SK-N-SH (cell line): ENCODE measurements around the gene FGG. TPM values are rescaled to one million over a fixed set of nuclear protein-coding genes. Genes with fewer than 3 reads are reported as not detected.

Source experiments
- CTCF ChIA-PET: fragments of 300-600, 350-600 bp; formaldehyde crosslinking; extraction: SDS; loops from one replicate; lab custom pipeline; 2021; lab: Yijun Ruan, JAX
- POLR2A ChIA-PET: fragments of 350-600 bp; sonication (Branson Sonifier 250); formaldehyde crosslinking; extraction: SDS; loops from one replicate; lab custom pipeline; 2020; ENCODE audit warnings: antibody characterized with exemption, inconsistent platforms; lab: Yijun Ruan, JAX
- DNase-seq: peaks from one replicate; pipeline ENCODE4 v3.0.0; 2012
- H2AFZ ChIP-seq: fragments of 200-600 bp; sonication (generic); 2 replicates; pipeline ENCODE4 v1.8.1; 2016; ENCODE audit warnings: antibody characterized with exemption, mild to moderate bottlenecking, low read depth
- H3F3A ChIP-seq: fragments of 200-600 bp; sonication (generic); replicated peaks from 2 replicates; pipeline ENCODE3; 2016; ENCODE audit warnings: antibody characterized with exemption, mild to moderate bottlenecking; ENCODE audit not compliant: insufficient read depth
- H3K27ac ChIP-seq, 2 experiments: fragments of 200-500 bp in 1 of 2; fragments of 200-600 bp in 1 of 2; sonication (Bioruptor generic) in 1 of 2; sonication (generic), shearing (Covaris generic) in 1 of 2; 2 replicates each; pipeline versions ENCODE4 v1.5.1 to v1.6.1; 2014 to 2016; ENCODE audit warnings: low read depth in 2 of 2, inconsistent platforms in 1 of 2, low read length in 1 of 2, mild to moderate bottlenecking in 1 of 2, mixed read lengths in 1 of 2
- H3K27me3 ChIP-seq: fragments of 200-600 bp; sonication (generic), shearing (Covaris generic); 2 replicates; pipeline ENCODE4 v1.6.1; 2016; ENCODE audit warnings: mixed run types; ENCODE audit not compliant: insufficient read depth
- H3K36me3 ChIP-seq, 2 experiments: fragments of 200-500 bp in 1 of 2; fragments of 200-600 bp in 1 of 2; sonication (Bioruptor generic) in 1 of 2; sonication (generic) in 1 of 2; replicated peaks in 1 of 2; 2 replicates each; pipeline versions ENCODE3 to v1.5.1; 2014 to 2016; ENCODE audit warnings: low read length in 1 of 2, mild to moderate bottlenecking in 1 of 2; ENCODE audit not compliant: insufficient read depth in 2 of 2, control insufficient read depth in 1 of 2
- H3K4me1 ChIP-seq, 2 experiments: fragments of 200-500 bp in 1 of 2; fragments of 200-600 bp in 1 of 2; sonication (Bioruptor generic) in 1 of 2; sonication (generic), shearing (Covaris generic) in 1 of 2; 2 replicates each; pipeline versions ENCODE4 v1.5.1 to v1.6.1; 2014 to 2016; ENCODE audit warnings: low read depth in 1 of 2, low read length in 1 of 2, mixed run types in 1 of 2; ENCODE audit not compliant: insufficient read depth in 2 of 2, control insufficient read depth in 1 of 2
- H3K4me2 ChIP-seq: fragments of 200-600 bp; sonication (generic), shearing (Covaris generic); 2 replicates; pipeline ENCODE4 v1.6.1; 2017; ENCODE audit warnings: mixed run types
- H3K4me3 ChIP-seq, 2 experiments: fragments of 200-500 bp in 1 of 2; fragments of 200-600 bp in 1 of 2; sonication (Bioruptor generic) in 1 of 2; sonication (generic), shearing (Covaris generic) in 1 of 2; 2 replicates each; pipeline versions ENCODE4 v1.5.1 to v1.8.1; 2014 to 2016; ENCODE audit warnings: low read depth in 2 of 2, inconsistent platforms in 1 of 2, low read length in 1 of 2, mild to moderate bottlenecking in 1 of 2, mixed read lengths in 1 of 2, moderate library complexity in 1 of 2
- H3K79me2 ChIP-seq: fragments of 200-600 bp; sonication (generic); 2 replicates; pipeline ENCODE4 v1.8.1; 2017; ENCODE audit warnings: mild to moderate bottlenecking; ENCODE audit not compliant: insufficient read depth
- H3K9ac ChIP-seq: fragments of 200-600 bp; sonication (generic); 2 replicates; pipeline ENCODE4 v1.6.1; 2017; ENCODE audit warnings: mixed run types
- H3K9me2 ChIP-seq: fragments of 200-600 bp; sonication (generic); 2 replicates; pipeline ENCODE4 v1.6.1; 2017; ENCODE audit warnings: mixed run types
- H3K9me3 ChIP-seq: fragments of 200-600 bp; sonication (generic); 2 replicates; pipeline ENCODE4 v1.6.1; 2017; ENCODE audit warnings: mixed run types, mild to moderate bottlenecking, moderate library complexity
- H4K20me1 ChIP-seq: fragments of 200-600 bp; sonication (generic); 2 replicates; pipeline ENCODE4 v1.6.1; 2017; ENCODE audit warnings: mild to moderate bottlenecking, mixed run types; ENCODE audit not compliant: insufficient read depth
- CHD2 ChIP-seq: fragments of 150-350 bp; IDR thresholded peaks from 2 replicates; pipeline ENCODE4 v1.6.1; 2018; ENCODE audit warnings: low read length; ENCODE audit not compliant: partially characterized antibody
- EZH2phosphoT487 ChIP-seq: fragments of 200-600 bp; sonication (generic); IDR thresholded peaks from 2 replicates; pipeline ENCODE4 v1.6.1; 2017; ENCODE audit warnings: low read depth, mixed run types, mild to moderate bottlenecking, antibody characterized with exemption, moderate library complexity, borderline replicate concordance
- FOSL2 ChIP-seq: IDR thresholded peaks from 2 replicates; pipeline ENCODE4 v1.4.0; 2012; ENCODE audit warnings: low read depth, mild to moderate bottlenecking, moderate library complexity, borderline replicate concordance
- FOXM1 ChIP-seq: IDR thresholded peaks from 2 replicates; pipeline ENCODE4 v1.4.0; 2012; ENCODE audit warnings: low read depth, mild to moderate bottlenecking
- GABPA ChIP-seq: IDR thresholded peaks from 2 replicates; pipeline ENCODE4 v1.4.0; 2012; ENCODE audit warnings: low read depth, mild to moderate bottlenecking
- NFIC ChIP-seq: IDR thresholded peaks from 2 replicates; pipeline ENCODE4 v1.4.0; 2012; ENCODE audit warnings: borderline replicate concordance
- NRF1 ChIP-seq: IDR thresholded peaks from 2 replicates; pipeline ENCODE4 v1.6.1; 2012; ENCODE audit warnings: low read depth, mild to moderate bottlenecking, low read length
- RXRA ChIP-seq: IDR thresholded peaks from 2 replicates; pipeline ENCODE4 v1.4.0; 2012; ENCODE audit warnings: low read depth, mild to moderate bottlenecking, borderline replicate concordance
- SIN3A ChIP-seq: IDR thresholded peaks from 2 replicates; pipeline ENCODE4 v1.6.1; 2012; ENCODE audit warnings: low read depth, mild to moderate bottlenecking, low read length, moderate library complexity, borderline replicate concordance
- TEAD4 ChIP-seq: IDR thresholded peaks from 2 replicates; pipeline ENCODE4 v1.4.0; 2012; ENCODE audit warnings: mild to moderate bottlenecking, borderline replicate concordance; ENCODE audit not compliant: insufficient read depth
- WGBS: methylation state at CpG from one replicate; pipeline ENCODE4 v1.1.6; 2017; ENCODE audit warnings: low lambda C conversion rate; 5-methylcytosine and 5-hydroxymethylcytosine counted together
- polyA plus RNA-seq, 3 experiments: library from polyadenylated mRNA; depleted of rRNA; stranded (reverse); fragments of >200 nt; gene quantifications; 2 replicates each; pipeline ENCODE4 v1.2.3, GENCODE V29; 2012
- TF ChIP-seq, protein P1 (sequence below): IDR thresholded peaks from 2 replicates; pipeline ENCODE4 v1.6.1; 2012; ENCODE audit warnings: mild to moderate bottlenecking, low read depth, low read length, moderate library complexity
- TF ChIP-seq, protein P2 (sequence below): fragments of 150-350 bp; IDR thresholded peaks from 2 replicates; pipeline ENCODE4 v1.6.1; 2017; ENCODE audit warnings: antibody characterized with exemption, low read length, low read depth, borderline replicate concordance
- TF ChIP-seq, protein P3 (sequence below): IDR thresholded peaks from 2 replicates; pipeline ENCODE4 v1.4.0; 2012; ENCODE audit warnings: low read depth
- TF ChIP-seq, protein P4 (sequence below): fragments of 200-600 bp; sonication (generic); IDR thresholded peaks from 2 replicates; pipeline ENCODE4 v1.6.1; 2017; ENCODE audit warnings: antibody characterized with exemption, mild to moderate bottlenecking, moderate library complexity
- TF ChIP-seq, protein P5 (sequence below): IDR thresholded peaks from 2 replicates; pipeline ENCODE4; 2012

FGG gene
- polyA plus RNA-seq, 1 of the 3 experiments (the other 2 are of a cell fraction), result not detected

DNA sequence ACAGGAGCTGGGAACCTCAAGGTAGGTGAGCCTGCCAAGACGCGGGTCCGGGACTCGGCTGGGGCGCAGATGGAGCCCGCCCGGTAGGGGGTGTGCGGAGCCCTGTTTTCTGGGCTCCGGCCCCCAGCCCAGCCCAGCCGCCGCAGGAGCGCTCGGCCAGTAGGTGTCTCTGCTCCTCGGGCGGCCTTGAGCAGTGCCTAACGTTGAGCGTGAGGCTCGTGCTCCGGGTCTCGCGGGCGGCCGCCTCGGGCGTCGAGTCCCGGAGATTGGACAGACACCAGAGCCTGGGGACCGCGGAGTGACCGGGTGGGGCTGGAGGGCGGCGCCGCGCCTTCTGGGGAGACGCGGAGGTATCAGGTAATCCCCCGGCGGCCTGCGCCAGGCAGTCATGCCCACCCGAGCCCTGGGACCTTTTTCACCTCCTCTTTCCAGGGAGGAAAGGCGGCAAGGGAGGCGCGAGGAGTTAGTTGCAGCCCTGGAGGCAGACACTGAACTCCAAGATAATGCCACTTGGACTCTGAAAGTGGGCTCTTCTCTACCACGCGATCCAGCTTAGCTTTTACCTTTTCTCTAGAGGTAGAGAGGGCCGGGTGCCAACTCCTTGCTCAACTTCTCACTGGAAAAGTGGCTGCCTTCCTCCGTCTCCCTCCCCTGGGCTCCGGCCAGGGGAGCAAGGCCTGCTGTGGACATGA, 14.5 kb upstream of the FGG start:
- CTCF ChIA-PET, result interaction anchor here (2.9 to 6.2 kb wide), 3 partner anchors 11 to 75 kb away, joined by 12 to 51 read pairs (median 15); no protein-coding TSS in a partner anchor

DNA sequence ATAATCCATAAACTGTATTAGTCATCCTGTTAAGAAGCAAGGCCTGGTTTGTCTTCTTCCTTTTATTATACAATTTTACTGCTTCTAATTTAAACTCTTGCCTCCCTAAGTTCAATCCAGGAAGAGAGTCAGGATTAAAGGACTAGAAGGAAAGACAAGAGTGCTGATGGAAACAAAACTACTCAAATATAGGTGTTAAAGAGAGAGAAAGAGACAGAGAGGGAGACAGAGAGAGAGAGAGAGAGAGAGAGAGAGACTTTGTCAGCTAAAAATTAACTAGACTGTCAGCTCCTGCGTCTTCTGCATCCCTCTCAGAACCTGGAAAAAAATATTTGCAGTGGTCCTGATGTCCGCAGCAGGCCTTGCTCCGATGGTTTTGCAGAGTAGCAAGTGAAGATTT, 13.5 kb upstream of the FGG start:
- CTCF ChIA-PET, result interaction anchor here (0.7 to 6.2 kb wide), 5 partner anchors 12 to 114 kb away, joined by 3 to 51 read pairs (median 12); no protein-coding TSS in a partner anchor
- Histone ChIP-seq H3K4me1 (no peaks in the 10 kb centered on the region; a peak in 1 of 4 replicates), H3K9me3 (no peaks in the 10 kb centered on the region), H3K9me2 (no peaks in the 10 kb centered on the region), H3K27me3 (peaks cover 9% of the 10 kb centered on the region; the same call in 1 of the 2 replicates), H3K36me3 (no peaks in the 10 kb centered on the region), H3K27ac (no peak overlapping the region), H4K20me1 (no peaks in the 10 kb centered on the region), H3F3A (no peaks in the 10 kb centered on the region), H2AFZ (no peak overlapping the region), H3K4me3 (no peak overlapping the region), H3K4me2 (no peak overlapping the region), H3K79me2 (no peaks in the 10 kb centered on the region), H3K9ac (no peak overlapping the region)
- POLR2A ChIA-PET, result no interaction called here
- WGBS, result 39% methylated on average over 3 of the region's 3 CpGs
- no peak for DNase-seq
- TF ChIP-seq, protein P1, sequence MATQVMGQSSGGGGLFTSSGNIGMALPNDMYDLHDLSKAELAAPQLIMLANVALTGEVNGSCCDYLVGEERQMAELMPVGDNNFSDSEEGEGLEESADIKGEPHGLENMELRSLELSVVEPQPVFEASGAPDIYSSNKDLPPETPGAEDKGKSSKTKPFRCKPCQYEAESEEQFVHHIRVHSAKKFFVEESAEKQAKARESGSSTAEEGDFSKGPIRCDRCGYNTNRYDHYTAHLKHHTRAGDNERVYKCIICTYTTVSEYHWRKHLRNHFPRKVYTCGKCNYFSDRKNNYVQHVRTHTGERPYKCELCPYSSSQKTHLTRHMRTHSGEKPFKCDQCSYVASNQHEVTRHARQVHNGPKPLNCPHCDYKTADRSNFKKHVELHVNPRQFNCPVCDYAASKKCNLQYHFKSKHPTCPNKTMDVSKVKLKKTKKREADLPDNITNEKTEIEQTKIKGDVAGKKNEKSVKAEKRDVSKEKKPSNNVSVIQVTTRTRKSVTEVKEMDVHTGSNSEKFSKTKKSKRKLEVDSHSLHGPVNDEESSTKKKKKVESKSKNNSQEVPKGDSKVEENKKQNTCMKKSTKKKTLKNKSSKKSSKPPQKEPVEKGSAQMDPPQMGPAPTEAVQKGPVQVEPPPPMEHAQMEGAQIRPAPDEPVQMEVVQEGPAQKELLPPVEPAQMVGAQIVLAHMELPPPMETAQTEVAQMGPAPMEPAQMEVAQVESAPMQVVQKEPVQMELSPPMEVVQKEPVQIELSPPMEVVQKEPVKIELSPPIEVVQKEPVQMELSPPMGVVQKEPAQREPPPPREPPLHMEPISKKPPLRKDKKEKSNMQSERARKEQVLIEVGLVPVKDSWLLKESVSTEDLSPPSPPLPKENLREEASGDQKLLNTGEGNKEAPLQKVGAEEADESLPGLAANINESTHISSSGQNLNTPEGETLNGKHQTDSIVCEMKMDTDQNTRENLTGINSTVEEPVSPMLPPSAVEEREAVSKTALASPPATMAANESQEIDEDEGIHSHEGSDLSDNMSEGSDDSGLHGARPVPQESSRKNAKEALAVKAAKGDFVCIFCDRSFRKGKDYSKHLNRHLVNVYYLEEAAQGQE, result no peak
- TF ChIP-seq, protein P2, sequence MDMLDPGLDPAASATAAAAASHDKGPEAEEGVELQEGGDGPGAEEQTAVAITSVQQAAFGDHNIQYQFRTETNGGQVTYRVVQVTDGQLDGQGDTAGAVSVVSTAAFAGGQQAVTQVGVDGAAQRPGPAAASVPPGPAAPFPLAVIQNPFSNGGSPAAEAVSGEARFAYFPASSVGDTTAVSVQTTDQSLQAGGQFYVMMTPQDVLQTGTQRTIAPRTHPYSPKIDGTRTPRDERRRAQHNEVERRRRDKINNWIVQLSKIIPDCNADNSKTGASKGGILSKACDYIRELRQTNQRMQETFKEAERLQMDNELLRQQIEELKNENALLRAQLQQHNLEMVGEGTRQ, result no peak
- no peak for TF ChIP-seq GABPA
- TF ChIP-seq CHD2, result no peak
- TF ChIP-seq FOXM1, result no peak
- TF ChIP-seq NFIC, result no peak
- no peak for TF ChIP-seq RXRA
- no peak for TF ChIP-seq TEAD4
- TF ChIP-seq NRF1, result no peak
- TF ChIP-seq FOSL2, result no peak
- TF ChIP-seq EZH2phosphoT487, result no peak
- TF ChIP-seq, protein P3, sequence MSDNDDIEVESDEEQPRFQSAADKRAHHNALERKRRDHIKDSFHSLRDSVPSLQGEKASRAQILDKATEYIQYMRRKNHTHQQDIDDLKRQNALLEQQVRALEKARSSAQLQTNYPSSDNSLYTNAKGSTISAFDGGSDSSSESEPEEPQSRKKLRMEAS, result no peak

More for the DNA sequence above, 14.5 kb upstream of the FGG start:
- H3K79me2 ChIP-seq, result no peaks in the 10 kb centered on the region
- H3K27me3 ChIP-seq, result peaks cover 19% of the 10 kb centered on the region; the same call in 1 of the 2 replicates
- 0 out of 2 replicates have a peak overlapping the region, but pooled peaks have one; percentile 35 for H2AFZ ChIP-seq
- no peak overlapping the region for H3K9ac ChIP-seq
- no peaks in the 10 kb centered on the region for H3K36me3 ChIP-seq
- DNase-seq, result peak; percentile 79
- H3K4me2 ChIP-seq, result peak overlapping the region; percentile 71
- peak overlapping the region; percentile 3 to 43; a peak in 2 of 4 replicates for H3K4me3 ChIP-seq
- H4K20me1 ChIP-seq, result no peaks in the 10 kb centered on the region
- no peaks in the 10 kb centered on the region; a peak in 1 of 4 replicates for H3K4me1 ChIP-seq
- H3K9me3 ChIP-seq, result no peaks in the 10 kb centered on the region
- no peaks in the 10 kb centered on the region for H3F3A ChIP-seq
- TF ChIP-seq, protein P4, sequence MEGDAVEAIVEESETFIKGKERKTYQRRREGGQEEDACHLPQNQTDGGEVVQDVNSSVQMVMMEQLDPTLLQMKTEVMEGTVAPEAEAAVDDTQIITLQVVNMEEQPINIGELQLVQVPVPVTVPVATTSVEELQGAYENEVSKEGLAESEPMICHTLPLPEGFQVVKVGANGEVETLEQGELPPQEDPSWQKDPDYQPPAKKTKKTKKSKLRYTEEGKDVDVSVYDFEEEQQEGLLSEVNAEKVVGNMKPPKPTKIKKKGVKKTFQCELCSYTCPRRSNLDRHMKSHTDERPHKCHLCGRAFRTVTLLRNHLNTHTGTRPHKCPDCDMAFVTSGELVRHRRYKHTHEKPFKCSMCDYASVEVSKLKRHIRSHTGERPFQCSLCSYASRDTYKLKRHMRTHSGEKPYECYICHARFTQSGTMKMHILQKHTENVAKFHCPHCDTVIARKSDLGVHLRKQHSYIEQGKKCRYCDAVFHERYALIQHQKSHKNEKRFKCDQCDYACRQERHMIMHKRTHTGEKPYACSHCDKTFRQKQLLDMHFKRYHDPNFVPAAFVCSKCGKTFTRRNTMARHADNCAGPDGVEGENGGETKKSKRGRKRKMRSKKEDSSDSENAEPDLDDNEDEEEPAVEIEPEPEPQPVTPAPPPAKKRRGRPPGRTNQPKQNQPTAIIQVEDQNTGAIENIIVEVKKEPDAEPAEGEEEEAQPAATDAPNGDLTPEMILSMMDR, result peak; percentile 47
- TF ChIP-seq SIN3A, result no peak
- no peak for TF ChIP-seq FOXM1
- TF ChIP-seq, protein P5, sequence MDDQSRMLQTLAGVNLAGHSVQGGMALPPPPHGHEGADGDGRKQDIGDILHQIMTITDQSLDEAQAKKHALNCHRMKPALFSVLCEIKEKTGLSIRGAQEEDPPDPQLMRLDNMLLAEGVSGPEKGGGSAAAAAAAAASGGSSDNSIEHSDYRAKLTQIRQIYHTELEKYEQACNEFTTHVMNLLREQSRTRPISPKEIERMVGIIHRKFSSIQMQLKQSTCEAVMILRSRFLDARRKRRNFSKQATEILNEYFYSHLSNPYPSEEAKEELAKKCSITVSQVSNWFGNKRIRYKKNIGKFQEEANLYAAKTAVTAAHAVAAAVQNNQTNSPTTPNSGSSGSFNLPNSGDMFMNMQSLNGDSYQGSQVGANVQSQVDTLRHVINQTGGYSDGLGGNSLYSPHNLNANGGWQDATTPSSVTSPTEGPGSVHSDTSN, result no peak
- 23% methylated on average over 14 of the region's 48 CpGs for WGBS
- POLR2A ChIA-PET, result no interaction called here
- no peaks in the 10 kb centered on the region for H3K9me2 ChIP-seq
- no peak overlapping the region for H3K27ac ChIP-seq
